ENCODE results near the gene SOAT1. TPM values are rescaled to one million over a fixed set of nuclear protein-coding genes. Genes with fewer than 3 reads are reported as not detected.

The SOAT1 gene
- total and polyA plus RNA-seq, 2 of the 8 experiments (the other 6 are each of a cell fraction or from before 2014, with no cell fraction given): 2.7 to 4.7 TPM

DNA sequence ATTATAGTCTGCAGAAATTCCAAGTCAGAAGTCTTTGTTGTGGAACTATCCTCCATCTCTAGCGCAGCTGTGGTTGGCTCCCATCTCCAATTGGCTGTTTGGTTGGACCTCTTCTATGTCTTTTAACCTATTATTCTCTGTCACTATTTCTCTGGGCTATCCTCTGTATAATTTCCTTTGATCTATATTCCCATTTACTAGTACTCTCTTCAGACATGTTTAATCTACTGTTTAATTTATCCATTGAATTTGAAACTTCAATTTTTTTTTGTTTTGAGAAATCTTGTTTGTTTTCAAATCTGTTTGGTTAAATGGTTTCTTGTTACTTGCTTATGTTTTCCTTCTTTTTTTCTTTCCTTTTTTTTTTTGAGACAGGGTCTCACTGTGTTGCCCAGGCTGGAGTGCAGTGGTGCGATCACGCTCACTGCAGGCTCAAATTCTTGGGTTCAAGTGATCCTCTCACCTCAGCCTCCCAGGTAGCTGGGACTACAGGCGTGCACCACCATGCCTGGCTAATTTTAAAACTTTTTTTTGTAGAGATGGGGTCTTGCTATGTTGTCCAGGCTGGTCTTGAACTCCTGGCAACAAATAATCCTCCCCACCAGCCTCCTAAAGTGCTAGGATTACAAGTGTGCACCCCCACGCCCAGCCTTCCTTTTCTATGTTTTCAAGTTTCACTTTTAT lies 28.1 kb downstream of the SOAT1 start (continued):
- TF ChIP-seq, protein P1, sequence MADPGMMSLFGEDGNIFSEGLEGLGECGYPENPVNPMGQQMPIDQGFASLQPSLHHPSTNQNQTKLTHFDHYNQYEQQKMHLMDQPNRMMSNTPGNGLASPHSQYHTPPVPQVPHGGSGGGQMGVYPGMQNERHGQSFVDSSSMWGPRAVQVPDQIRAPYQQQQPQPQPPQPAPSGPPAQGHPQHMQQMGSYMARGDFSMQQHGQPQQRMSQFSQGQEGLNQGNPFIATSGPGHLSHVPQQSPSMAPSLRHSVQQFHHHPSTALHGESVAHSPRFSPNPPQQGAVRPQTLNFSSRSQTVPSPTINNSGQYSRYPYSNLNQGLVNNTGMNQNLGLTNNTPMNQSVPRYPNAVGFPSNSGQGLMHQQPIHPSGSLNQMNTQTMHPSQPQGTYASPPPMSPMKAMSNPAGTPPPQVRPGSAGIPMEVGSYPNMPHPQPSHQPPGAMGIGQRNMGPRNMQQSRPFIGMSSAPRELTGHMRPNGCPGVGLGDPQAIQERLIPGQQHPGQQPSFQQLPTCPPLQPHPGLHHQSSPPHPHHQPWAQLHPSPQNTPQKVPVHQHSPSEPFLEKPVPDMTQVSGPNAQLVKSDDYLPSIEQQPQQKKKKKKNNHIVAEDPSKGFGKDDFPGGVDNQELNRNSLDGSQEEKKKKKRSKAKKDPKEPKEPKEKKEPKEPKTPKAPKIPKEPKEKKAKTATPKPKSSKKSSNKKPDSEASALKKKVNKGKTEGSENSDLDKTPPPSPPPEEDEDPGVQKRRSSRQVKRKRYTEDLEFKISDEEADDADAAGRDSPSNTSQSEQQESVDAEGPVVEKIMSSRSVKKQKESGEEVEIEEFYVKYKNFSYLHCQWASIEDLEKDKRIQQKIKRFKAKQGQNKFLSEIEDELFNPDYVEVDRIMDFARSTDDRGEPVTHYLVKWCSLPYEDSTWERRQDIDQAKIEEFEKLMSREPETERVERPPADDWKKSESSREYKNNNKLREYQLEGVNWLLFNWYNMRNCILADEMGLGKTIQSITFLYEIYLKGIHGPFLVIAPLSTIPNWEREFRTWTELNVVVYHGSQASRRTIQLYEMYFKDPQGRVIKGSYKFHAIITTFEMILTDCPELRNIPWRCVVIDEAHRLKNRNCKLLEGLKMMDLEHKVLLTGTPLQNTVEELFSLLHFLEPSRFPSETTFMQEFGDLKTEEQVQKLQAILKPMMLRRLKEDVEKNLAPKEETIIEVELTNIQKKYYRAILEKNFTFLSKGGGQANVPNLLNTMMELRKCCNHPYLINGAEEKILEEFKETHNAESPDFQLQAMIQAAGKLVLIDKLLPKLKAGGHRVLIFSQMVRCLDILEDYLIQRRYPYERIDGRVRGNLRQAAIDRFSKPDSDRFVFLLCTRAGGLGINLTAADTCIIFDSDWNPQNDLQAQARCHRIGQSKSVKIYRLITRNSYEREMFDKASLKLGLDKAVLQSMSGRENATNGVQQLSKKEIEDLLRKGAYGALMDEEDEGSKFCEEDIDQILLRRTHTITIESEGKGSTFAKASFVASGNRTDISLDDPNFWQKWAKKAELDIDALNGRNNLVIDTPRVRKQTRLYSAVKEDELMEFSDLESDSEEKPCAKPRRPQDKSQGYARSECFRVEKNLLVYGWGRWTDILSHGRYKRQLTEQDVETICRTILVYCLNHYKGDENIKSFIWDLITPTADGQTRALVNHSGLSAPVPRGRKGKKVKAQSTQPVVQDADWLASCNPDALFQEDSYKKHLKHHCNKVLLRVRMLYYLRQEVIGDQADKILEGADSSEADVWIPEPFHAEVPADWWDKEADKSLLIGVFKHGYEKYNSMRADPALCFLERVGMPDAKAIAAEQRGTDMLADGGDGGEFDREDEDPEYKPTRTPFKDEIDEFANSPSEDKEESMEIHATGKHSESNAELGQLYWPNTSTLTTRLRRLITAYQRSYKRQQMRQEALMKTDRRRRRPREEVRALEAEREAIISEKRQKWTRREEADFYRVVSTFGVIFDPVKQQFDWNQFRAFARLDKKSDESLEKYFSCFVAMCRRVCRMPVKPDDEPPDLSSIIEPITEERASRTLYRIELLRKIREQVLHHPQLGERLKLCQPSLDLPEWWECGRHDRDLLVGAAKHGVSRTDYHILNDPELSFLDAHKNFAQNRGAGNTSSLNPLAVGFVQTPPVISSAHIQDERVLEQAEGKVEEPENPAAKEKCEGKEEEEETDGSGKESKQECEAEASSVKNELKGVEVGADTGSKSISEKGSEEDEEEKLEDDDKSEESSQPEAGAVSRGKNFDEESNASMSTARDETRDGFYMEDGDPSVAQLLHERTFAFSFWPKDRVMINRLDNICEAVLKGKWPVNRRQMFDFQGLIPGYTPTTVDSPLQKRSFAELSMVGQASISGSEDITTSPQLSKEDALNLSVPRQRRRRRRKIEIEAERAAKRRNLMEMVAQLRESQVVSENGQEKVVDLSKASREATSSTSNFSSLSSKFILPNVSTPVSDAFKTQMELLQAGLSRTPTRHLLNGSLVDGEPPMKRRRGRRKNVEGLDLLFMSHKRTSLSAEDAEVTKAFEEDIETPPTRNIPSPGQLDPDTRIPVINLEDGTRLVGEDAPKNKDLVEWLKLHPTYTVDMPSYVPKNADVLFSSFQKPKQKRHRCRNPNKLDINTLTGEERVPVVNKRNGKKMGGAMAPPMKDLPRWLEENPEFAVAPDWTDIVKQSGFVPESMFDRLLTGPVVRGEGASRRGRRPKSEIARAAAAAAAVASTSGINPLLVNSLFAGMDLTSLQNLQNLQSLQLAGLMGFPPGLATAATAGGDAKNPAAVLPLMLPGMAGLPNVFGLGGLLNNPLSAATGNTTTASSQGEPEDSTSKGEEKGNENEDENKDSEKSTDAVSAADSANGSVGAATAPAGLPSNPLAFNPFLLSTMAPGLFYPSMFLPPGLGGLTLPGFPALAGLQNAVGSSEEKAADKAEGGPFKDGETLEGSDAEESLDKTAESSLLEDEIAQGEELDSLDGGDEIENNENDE (IDR thresholded peaks at IDR 0.05; ENCODE audit: insufficient replicate concordance, low read length): no peak
- no peak for TF ChIP-seq POU5F1 (IDR thresholded peaks at IDR 0.05; ENCODE audit: low read depth, low read length)
- TF ChIP-seq SAP30 (IDR thresholded peaks at IDR 0.05; ENCODE audit: insufficient read depth, insufficient replicate concordance, low read length): no peak
- no peak for TF ChIP-seq HDAC6 (IDR thresholded peaks at IDR 0.05; ENCODE audit: low read depth, low read length)
- no peak for TF ChIP-seq FOSL1 (IDR thresholded peaks at IDR 0.05; ENCODE audit: insufficient read depth, low read depth, low read length)
- TF ChIP-seq YY1 (IDR thresholded peaks at IDR 0.05; ENCODE audit: low read depth, low read length): no peak
- TF ChIP-seq PHF8 (conservative IDR thresholded peaks at IDR 0.05; ENCODE audit: low read depth, low read length): no peak
- no peak for TF ChIP-seq RAD21 (IDR thresholded peaks at IDR 0.05 in 1 of 2, conservative IDR thresholded peaks at IDR 0.05 in 1 of 2; ENCODE audit: low read depth in 2 of 2, low read length in 2 of 2)
- TF ChIP-seq ASH2L (IDR thresholded peaks at IDR 0.05; ENCODE audit: low read length): no peak
- TF ChIP-seq NANOG (IDR thresholded peaks at IDR 0.05; ENCODE audit: insufficient read depth, low read depth, low read length, poor library complexity, severe bottlenecking): no peak
